Sigmoid colon (tissue), 3 donors: ENCODE data around the gene SLC39A12.

ENCODE experiments used
- CTCF ChIP-seq, 4 experiments: fragments of 450-650 bp in 3 of 4; fragments of 200-600 bp in 1 of 4; IDR thresholded peaks; one replicate each; pipeline ENCODE4 v1.5.1; 2016 to 2019; ENCODE audit warnings: antibody characterized with exemption in 4 of 4, mild to moderate bottlenecking in 3 of 4, moderate library complexity in 2 of 4
- POLR2A ChIP-seq, 2 donors: fragments of 450-650 bp; IDR thresholded peaks; one replicate each; pipeline ENCODE4 v1.6.1; 2016; ENCODE audit warnings: antibody characterized with exemption in 2 of 2, mild to moderate bottlenecking in 2 of 2, moderate library complexity in 2 of 2

GRCh38 chr10:17993361-17993760 lies 41.6 kb downstream of the SLC39A12 start:
- TF ChIP-seq CTCF (IDR thresholded peaks at IDR 0.05) (no peak), POLR2A (IDR thresholded peaks at IDR 0.05) (no peak)
